Middle frontal gyrus (tissue), 1 donor: ENCODE measurements around the gene NANOS1.
"Not testable (repeated sequence)": the region's sequence is repeated elsewhere in the genome, so short reads cannot be mapped to it uniquely, and the experiment has no call there.

Experiments
- DNase-seq: peaks from one replicate; pipeline ENCODE4 v3.0.0-alpha.2; 2015; ENCODE audit warnings: low spot score; ENCODE audit errors: extremely low spot score

NANOS1 gene

DNA sequence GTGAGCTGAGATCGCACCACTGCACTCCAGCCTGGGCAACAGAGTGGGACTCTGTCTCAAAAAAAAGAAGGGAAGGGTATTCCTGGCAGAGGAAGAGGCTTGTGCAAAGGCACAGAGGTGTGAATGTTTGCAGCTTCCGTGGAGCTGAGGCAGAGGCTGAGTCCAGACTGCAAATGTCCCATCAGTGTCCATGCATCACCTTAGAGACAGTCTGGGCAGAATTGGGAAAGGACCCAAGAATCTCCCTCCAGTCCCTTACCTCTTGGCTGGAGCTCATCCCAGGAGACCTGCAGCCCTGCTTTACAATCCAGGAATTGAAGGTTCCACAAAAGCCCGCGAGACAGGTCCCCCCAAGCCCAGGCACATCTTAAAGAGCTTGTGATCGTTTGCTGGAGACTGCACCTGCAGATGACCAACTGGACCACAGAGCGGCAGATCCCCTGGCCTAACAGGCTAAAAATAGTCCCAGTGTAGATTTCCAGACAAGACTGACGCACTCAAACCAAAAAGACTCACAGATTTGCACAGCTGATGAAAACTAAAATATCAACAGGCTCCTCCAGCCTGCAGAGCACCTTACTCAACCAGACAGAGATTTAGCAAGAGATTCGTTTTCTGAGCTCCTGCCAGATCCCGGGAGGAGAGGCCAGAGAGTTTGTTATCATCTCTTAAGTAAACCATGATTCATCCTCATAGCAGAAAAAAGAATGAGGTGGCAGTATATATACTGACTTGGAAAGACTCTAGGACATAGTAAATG is 22.9 kb upstream of the NANOS1 start:
- peak; percentile 66 for DNase-seq

DNA sequence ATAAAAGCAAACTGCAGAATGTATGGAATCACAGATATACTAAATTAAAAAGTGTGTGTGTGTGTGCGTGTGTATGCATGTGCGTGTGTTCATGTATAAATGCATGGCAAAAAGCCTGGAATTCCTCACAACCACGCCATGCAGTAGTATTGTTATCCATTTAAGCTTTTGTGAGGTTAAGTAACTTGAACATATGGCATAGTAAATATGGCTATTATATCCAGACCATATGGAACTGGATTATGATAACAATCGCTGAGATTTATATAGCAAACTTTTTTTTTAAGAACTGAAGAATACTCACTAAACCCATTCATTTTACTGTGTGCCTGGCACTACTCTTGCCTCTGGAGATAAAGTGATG is 22.3 kb upstream of the NANOS1 start:
- no peak for DNase-seq

DNA sequence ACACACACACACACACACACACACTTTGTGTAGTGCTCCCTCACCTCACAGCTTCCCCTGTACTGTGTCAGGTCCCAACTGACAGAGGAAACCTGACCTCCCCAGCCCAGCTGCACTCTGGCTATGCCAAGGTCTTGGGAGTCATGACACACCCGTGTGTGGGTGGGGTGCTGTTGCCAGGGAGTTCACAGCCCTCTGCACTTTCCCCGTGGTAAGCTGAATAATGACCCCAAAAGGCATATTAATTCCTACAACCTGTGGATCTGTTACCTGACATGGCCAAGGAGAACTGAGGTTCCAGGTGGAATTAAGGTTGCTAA is 8.9 kb upstream of the NANOS1 start:
- no peak for DNase-seq

- no peak for DNase-seq
Observed at GRCh38 chr10:119022846-119023552, 6.5 kb upstream of the NANOS1 start.

DNA sequence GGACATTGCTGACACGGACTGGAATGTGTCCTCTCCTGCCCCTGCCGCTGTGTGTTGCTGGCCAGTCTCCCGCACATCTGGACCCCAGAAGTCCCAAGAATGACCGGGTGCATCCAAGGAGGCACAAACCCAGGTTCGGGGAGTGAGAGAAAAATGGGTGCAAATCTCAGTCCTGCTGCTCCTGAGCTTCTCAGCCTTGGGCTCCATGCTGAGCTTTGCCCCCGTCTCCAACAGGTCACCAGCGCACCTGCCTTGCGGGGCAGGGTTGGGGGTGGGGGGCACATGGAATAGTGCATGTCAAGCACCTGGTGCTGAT is 6.0 kb upstream of the NANOS1 start:
- no peak for DNase-seq

- no peak for DNase-seq
Observed at GRCh38 chr10:119024882-119025281, 4.6 kb upstream of the NANOS1 start.

DNA sequence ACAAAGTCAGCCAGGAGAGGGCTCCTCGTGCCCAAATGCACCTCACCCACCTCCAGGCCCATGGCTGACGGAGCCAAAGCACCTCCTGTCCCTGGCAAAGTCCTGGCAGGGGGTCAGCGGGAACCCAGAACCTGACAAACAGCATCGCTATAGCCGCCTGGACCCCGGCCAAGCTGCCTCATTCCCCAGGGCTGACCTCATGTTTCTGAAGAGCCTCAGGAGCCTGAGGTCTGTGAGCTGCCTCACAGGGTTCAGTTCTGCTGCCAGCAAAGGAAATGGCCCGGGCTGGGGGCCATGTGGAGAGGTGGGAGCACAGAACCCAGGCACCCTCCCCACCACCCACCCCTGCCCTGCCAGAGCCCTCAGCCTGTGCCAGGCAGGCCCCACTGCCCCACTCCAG is 4.2 kb upstream of the NANOS1 start:
- DNase-seq = no peak

DNA sequence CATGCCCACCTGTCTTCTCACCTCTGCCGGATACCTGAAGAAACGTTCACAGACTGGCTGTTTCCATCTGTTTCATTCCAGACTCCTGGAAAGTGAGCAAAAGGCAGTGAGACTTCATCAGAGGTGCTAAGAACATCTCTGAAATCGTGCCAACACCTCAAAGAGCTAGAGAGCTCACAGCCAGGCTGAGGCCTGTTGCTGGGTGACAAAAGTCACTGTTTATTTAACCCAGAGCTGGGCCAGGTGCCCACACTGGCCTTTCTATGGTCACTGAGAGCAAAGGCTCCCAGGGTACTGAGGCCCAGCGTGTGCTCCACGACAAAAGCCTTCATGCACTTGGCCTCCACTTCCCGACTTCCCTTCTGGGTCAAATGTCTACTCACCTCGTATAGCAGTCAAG is 3.7 kb upstream of the NANOS1 start:
- DNase-seq = no peak

GRCh38 chr10:119026301-119027110 is 3.0 kb upstream of the NANOS1 start:
- no peak for DNase-seq

DNA sequence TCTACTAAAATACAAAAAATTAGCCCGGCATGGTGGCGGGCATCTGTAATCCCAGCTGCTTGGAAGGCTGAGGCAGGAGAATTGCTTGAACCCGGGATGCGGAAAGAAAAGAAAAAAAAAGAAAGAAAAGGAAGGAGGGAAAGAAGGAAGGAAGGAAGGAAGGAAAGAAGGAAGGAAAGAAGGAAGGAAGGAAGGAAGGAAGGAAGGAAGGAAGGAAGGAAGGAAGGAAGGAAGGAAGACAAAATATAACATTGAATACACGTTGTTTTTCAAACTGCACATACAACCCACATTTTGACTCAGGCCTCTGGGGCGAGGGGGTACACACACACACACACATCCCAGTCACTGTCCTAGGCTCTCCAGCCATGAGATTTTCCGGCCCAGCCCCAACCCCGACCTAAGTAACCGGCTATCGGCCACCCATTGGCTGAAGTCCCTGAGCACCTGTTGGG is 1.0 kb upstream of the NANOS1 start:
- not testable (repeated sequence) for DNase-seq

GRCh38 chr10:119028900-119029612 is 458 bp upstream of the NANOS1 start:
- peak; percentile 79 for DNase-seq

GRCh38 chr10:119030421-119031250 is 1.1 kb downstream of the NANOS1 start:
- no peak for DNase-seq

DNA sequence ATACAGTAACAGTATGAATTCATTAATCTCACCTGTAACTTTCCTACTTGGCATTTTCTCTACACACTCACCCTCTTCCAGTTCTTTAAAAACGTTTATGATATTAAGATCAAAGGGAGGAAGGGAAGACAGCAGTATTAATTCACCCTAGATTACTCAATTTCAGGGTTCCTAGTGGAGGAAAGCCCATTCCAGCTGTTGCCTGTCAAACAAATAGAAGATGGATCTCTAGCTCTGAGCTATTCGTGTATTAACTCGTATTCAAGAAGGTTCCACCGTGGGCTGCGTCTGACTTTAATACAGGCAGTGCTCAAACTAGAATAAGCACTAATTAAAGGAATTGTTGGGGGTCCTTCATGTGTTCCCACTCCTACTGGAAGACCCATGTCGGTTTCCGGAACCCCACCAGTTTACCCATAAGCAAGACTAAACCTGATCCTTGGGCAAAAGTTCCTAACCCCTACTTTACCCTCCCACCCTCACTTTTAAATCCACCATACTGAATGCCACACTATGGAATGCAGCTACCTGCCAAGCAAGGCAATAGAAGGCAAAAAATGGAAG is 2.1 kb downstream of the NANOS1 start:
- no peak for DNase-seq

GRCh38 chr10:119039161-119039560 is 9.6 kb downstream of the NANOS1 start:
- DNase-seq = no peak

GRCh38 chr10:119041326-119041725 is 11.8 kb downstream of the NANOS1 start:
- DNase-seq = no peak

DNA sequence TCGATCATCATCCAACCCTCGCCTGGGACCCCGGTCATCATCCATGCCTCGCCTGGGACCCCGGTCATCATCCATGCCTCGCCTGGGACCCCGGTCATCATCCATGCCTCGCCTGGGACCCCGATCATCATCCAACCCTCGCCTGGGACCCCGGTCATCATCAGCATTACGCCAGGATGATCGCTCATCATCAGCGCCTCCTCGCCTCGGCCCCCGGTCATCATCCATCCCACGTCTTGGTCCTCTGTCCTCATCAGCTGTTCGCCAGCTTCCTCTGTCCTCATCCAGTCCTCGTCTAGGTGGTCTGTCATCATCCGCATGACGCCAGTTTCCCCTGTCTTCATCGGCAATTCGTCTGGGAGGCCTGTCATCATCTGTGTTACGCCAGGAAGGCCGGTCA is 12.7 kb downstream of the NANOS1 start:
- DNase-seq = no peak

GRCh38 chr10:119045561-119045960 is 16.0 kb downstream of the NANOS1 start:
- no peak for DNase-seq

DNA sequence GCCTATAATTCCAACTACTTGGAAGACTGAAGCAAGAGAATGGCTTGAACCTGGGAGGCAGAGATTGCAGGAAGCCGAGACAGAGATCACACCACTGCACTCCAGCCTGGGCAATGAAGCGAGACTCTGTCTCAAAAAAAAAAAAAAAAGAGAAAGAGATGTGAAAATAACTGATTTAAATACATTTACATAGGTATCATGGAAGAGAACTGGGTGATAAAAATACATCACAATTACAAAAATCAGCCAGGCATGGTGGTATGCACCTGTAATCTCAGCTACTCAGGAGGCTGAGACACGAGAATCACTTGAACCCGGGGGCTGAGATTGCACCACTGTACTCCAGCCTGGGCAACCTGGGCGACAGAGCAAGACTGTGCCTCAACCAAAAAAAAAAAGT is 19.8 kb downstream of the NANOS1 start:
- no peak for DNase-seq

DNA sequence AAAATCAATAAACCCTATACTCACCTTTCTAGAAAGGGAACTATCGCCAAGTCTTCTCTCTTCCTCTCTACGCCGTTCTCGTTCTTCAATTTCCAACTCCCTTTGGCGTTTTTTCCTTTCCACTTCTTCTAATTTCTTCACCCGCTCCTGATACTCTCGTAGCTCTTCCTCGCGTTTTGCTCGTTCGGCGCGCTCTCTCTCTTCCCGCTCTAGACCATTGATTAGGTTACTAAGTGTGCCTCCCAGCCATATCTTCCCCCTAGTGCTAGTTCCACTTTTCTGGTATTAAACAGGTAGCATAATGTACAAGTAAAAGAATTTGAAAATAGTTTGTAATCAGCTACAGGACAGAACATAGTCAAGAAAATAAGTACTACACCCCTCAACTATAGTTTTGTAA is 20.3 kb downstream of the NANOS1 start:
- DNase-seq = no peak

- no peak for DNase-seq
Observed at GRCh38 chr10:119051775-119052174, 22.3 kb downstream of the NANOS1 start.

DNA sequence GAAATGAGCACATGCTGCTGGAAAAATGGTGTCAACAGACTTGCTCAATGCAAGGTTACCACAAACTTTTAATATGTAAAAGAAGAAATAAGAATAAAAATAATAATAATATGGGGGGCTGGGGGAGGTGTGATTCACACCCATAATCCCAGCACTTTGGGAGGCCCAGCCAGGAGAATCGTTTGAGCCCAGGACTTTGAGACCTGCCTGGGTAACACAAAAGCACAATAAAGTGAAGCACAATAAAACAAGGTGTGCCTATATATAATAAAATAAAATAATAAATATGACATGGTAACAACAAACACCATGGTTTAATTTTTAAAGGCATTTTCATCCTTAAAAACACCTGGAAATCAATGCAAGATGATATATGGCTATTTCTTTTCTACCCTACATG is 26.0 kb downstream of the NANOS1 start:
- no peak for DNase-seq
